ENCODE measurements around the gene GRM4.

Gene GRM4

DNA sequence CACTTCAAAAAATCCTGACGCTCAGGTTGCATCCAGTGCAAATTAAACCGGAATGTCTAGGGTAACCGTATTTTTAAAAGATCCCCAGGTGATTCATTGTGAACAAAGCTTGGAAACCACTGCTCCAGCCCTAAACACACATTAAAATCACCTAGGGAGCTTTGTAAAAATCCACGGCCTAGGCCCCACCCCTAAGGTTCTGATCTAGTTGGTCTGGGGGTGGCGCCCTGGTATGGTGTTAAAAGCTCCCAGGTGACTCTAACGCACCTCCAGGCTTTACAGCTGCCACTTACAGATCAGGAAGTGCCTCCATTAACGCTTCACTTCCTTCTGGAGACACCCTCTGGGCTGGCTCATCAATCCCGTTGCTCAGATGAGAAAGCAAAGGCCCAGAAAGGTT is 92.2 kb downstream of the GRM4 start:
- TF ChIP-seq, protein P1, sequence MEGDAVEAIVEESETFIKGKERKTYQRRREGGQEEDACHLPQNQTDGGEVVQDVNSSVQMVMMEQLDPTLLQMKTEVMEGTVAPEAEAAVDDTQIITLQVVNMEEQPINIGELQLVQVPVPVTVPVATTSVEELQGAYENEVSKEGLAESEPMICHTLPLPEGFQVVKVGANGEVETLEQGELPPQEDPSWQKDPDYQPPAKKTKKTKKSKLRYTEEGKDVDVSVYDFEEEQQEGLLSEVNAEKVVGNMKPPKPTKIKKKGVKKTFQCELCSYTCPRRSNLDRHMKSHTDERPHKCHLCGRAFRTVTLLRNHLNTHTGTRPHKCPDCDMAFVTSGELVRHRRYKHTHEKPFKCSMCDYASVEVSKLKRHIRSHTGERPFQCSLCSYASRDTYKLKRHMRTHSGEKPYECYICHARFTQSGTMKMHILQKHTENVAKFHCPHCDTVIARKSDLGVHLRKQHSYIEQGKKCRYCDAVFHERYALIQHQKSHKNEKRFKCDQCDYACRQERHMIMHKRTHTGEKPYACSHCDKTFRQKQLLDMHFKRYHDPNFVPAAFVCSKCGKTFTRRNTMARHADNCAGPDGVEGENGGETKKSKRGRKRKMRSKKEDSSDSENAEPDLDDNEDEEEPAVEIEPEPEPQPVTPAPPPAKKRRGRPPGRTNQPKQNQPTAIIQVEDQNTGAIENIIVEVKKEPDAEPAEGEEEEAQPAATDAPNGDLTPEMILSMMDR (conservative IDR thresholded peaks at IDR 0.05; ENCODE audit: low read depth, low read length), result no peak
- Histone ChIP-seq H3K4me1 (ENCODE audit: low read depth, poor library complexity, severe bottlenecking) (no peaks in the 10 kb centered on the region), H3K9ac (no peak overlapping the region), H4K20me1 (ENCODE audit: insufficient read depth) (no peaks in the 10 kb centered on the region), H3K4me3 (IDR thresholded peaks at IDR 0.05; ENCODE audit: insufficient read depth, low read depth, low read length) (no peak overlapping the region), H3K79me2 (ENCODE audit: insufficient read depth, low read depth) (no peaks in the 10 kb centered on the region), H3K27me3 (ENCODE audit: insufficient read depth, low read depth) (peaks cover 90% of the 10 kb centered on the region), H3K27ac (no peak overlapping the region), H2AFZ (ENCODE audit: low read depth) (no peak overlapping the region), H3K4me2 (no peak overlapping the region), H3K36me3 (ENCODE audit: insufficient read depth) (no peaks in the 10 kb centered on the region)

DNA sequence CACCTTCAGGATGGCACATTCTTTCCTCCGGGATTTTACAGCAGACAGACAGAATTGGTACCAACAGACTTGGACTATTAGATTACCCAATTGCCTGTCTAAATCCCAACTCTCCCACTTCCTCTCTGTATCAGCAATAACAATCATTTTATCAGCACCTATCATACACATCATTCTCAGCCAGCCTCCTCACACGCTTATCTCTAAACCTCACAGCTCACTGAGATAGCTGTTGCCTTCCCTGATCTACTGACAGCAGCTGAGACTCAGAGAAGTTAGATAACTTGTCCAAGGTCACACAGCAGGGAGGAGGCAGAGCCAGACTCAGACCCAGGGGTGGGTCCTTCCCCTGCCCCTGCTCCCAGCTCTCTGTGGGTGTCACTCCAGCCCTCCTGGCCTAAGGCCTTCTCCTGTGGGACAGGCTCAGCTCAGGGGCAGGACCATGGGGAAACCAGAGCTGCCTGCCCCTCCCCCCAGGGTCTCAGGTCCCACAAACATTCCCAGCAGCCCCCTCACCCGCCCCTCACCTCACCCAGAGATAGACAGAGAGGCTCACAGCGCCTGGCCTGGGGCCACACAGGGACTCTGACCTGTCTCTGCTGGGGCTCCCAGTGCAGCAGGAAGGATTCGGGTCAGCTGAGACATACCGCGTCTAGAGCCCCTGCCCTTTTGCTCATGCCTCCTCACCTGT is 92.8 kb downstream of the GRM4 start:
- no peaks in the 10 kb centered on the region for H3K4me1 ChIP-seq (ENCODE audit: low read depth, poor library complexity, severe bottlenecking)
- no peak overlapping the region for H3K9ac ChIP-seq
- TF ChIP-seq, protein P1 (conservative IDR thresholded peaks at IDR 0.05; ENCODE audit: low read depth, low read length), result no peak
- H4K20me1 ChIP-seq (ENCODE audit: insufficient read depth), result no peaks in the 10 kb centered on the region
- H3K4me3 ChIP-seq (IDR thresholded peaks at IDR 0.05; ENCODE audit: insufficient read depth, low read depth, low read length), result no peak overlapping the region
- peaks cover 91% of the 10 kb centered on the region for H3K27me3 ChIP-seq (ENCODE audit: insufficient read depth, low read depth)
- H3K4me2 ChIP-seq, result no peak overlapping the region
- H3K36me3 ChIP-seq (ENCODE audit: insufficient read depth), result no peaks in the 10 kb centered on the region
- no peak overlapping the region for H2AFZ ChIP-seq (ENCODE audit: low read depth)
- no peaks in the 10 kb centered on the region for H3K79me2 ChIP-seq (ENCODE audit: insufficient read depth, low read depth)
- H3K27ac ChIP-seq, result no peak overlapping the region

DNA sequence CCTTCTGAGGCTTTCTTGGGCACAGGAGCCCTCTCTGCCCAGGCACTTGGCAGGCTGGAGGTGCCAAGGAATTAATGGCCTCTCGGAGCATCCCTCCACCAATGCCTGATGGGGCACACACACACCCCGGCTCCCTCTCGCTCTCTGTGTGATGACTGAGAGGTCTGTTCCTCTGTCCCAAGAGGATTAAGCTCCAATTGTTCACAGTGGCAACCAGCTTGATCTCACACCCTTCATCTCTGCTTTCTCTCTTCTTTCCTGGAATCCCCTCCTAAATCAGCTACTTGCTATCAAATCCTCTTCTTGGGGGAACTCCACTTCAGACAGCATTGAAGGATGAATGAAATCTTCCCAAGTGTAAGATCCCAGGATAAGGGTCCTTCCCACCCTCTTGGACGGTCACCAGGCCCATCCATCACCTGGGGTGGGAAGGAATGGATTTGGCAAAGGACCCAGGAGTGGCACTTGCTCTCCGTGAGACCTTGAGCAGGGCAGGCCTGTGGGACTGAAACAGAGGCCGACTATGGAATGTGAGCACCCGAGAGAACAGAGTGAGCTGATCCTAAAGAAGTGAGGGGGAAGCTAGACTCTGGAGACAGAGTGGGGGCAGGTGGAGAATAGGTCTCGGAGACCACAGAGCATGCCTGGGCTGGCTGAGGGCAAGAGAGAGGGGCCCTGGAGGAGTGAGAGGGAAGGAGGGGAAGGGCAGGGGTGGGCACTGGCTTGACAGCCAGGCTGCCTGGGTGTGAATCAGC is 93.6 kb downstream of the GRM4 start:
- Histone ChIP-seq H3K4me2 (no peak overlapping the region), H3K36me3 (ENCODE audit: insufficient read depth) (no peaks in the 10 kb centered on the region), H4K20me1 (ENCODE audit: insufficient read depth) (no peaks in the 10 kb centered on the region), H3K4me3 (IDR thresholded peaks at IDR 0.05; ENCODE audit: insufficient read depth, low read depth, low read length) (no peak overlapping the region), H3K27ac (no peak overlapping the region), H3K4me1 (ENCODE audit: low read depth, poor library complexity, severe bottlenecking) (no peaks in the 10 kb centered on the region), H2AFZ (ENCODE audit: low read depth) (no peak overlapping the region), H3K79me2 (ENCODE audit: insufficient read depth, low read depth) (no peaks in the 10 kb centered on the region), H3K9ac (no peak overlapping the region), H3K27me3 (ENCODE audit: insufficient read depth, low read depth) (peaks cover 91% of the 10 kb centered on the region)
- TF ChIP-seq, protein P1 (conservative IDR thresholded peaks at IDR 0.05; ENCODE audit: low read depth, low read length), result no peak

DNA sequence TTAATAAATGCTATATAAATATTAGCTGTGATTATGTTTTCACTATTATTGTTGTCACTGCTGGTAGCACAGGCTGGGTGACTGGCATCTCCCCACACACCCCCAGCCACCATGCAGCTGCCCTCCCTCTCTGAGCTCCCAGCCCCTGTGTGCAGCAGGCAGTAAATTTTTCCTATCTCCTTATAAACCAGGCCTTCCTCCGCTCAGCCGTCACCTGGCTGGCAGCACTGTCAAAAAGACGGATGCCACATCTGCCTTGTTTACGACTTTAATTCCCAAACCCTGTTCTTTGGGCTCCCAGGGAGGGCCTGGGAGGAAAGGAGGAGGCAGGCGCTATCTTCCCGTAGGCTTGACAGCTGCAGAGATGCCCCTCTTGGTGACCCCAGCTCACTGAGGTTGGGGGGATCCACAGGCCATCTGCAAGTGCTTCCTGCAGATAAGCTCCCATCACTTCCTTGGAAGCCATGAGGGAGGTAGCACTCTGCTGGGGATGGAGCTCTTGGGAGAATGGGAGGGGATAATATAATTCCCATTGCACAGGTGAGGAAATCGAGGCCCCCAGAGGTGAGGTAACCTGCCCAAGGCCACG is 94.5 kb downstream of the GRM4 start:
- H3K79me2 ChIP-seq (ENCODE audit: insufficient read depth, low read depth), result no peaks in the 10 kb centered on the region
- no peak overlapping the region for H3K27ac ChIP-seq
- H2AFZ ChIP-seq (ENCODE audit: low read depth), result no peak overlapping the region
- no peak overlapping the region for H3K4me2 ChIP-seq
- peaks cover 89% of the 10 kb centered on the region for H3K27me3 ChIP-seq (ENCODE audit: insufficient read depth, low read depth)
- H4K20me1 ChIP-seq (ENCODE audit: insufficient read depth), result no peaks in the 10 kb centered on the region
- TF ChIP-seq, protein P1 (conservative IDR thresholded peaks at IDR 0.05; ENCODE audit: low read depth, low read length), result no peak
- no peaks in the 10 kb centered on the region for H3K36me3 ChIP-seq (ENCODE audit: insufficient read depth)
- no peak overlapping the region for H3K9ac ChIP-seq
- no peaks in the 10 kb centered on the region for H3K4me1 ChIP-seq (ENCODE audit: low read depth, poor library complexity, severe bottlenecking)
- no peak overlapping the region for H3K4me3 ChIP-seq (IDR thresholded peaks at IDR 0.05; ENCODE audit: insufficient read depth, low read depth, low read length)
